Fibroblast of lung (primary cell): ENCODE results near the gene ZC3H12C. TPM values are rescaled to one million over a fixed set of nuclear protein-coding genes. Genes with fewer than 3 reads are reported as not detected.

Source experiments
- DNase-seq, 2 donors: peaks; one replicate each; pipeline versions ENCODE4 v3.0.0 to v3.0.0-alpha.2; 2010; ENCODE audit warnings: low read depth in 2 of 2
- H2AFZ ChIP-seq: 2 replicates; pipeline ENCODE4 v1.5.1; 2012; ENCODE audit warnings: low read length, control low read depth, inconsistent platforms
- H3K27ac ChIP-seq: 2 replicates; pipeline ENCODE4 v1.5.1; 2011; ENCODE audit warnings: low read length, control low read depth; ENCODE audit not compliant: insufficient read depth
- H3K27me3 ChIP-seq: 2 replicates; pipeline ENCODE4 v1.5.1; 2011; ENCODE audit warnings: mild to moderate bottlenecking, low read length; ENCODE audit not compliant: control insufficient read depth, insufficient read depth
- H3K36me3 ChIP-seq: 2 replicates; pipeline ENCODE4 v1.5.1; 2011; ENCODE audit warnings: low read length; ENCODE audit not compliant: control insufficient read depth, insufficient read depth
- H3K4me1 ChIP-seq: 2 replicates; pipeline ENCODE4 v1.5.1; 2011; ENCODE audit warnings: low read length; ENCODE audit not compliant: control insufficient read depth, insufficient read depth; ENCODE audit errors: extremely low read depth
- H3K4me2 ChIP-seq: 2 replicates; pipeline ENCODE4 v1.5.1; 2011; ENCODE audit warnings: low read length, control low read depth; ENCODE audit not compliant: insufficient read depth; ENCODE audit errors: extremely low read depth
- H3K4me3 ChIP-seq, 4 experiments: fragments of 200-600 bp in 1 of 4; sonication (generic) in 1 of 4; replicated peaks in 1 of 4; 2 replicates each; pipeline ENCODE4 v1.5.1; 2011 to 2016; ENCODE audit warnings: low read length in 4 of 4, low read depth in 3 of 4, mild to moderate bottlenecking in 3 of 4, control low read depth in 2 of 4, inconsistent platforms in 1 of 4, mixed read lengths in 1 of 4; ENCODE audit not compliant: insufficient read depth in 1 of 4; ENCODE audit errors: control extremely low read depth in 1 of 4
- H3K79me2 ChIP-seq: 2 replicates; pipeline ENCODE4 v1.5.1; 2012; ENCODE audit warnings: mild to moderate bottlenecking, low read length, inconsistent platforms; ENCODE audit not compliant: control insufficient read depth, insufficient read depth
- H3K9ac ChIP-seq: 2 replicates; pipeline ENCODE4 v1.5.1; 2011; ENCODE audit warnings: mild to moderate bottlenecking, low read length, control low read depth; ENCODE audit not compliant: insufficient read depth
- H3K9me3 ChIP-seq: 2 replicates; pipeline ENCODE4 v1.5.1; 2012; ENCODE audit warnings: low read depth, low read length; ENCODE audit not compliant: control insufficient read depth, insufficient read depth
- H4K20me1 ChIP-seq: 2 replicates; pipeline ENCODE4 v1.5.1; 2011; ENCODE audit warnings: low read length; ENCODE audit not compliant: control insufficient read depth, insufficient read depth; ENCODE audit errors: extremely low read depth
- EZH2 ChIP-seq: IDR thresholded peaks from 2 replicates; pipeline ENCODE4 v1.5.1; 2012; ENCODE audit warnings: low read length, control low read depth, mild to moderate bottlenecking; ENCODE audit errors: missing control alignments
- polyA plus RNA-seq, 2 donors: library from polyadenylated mRNA; depleted of rRNA in 1 of 2; stranded (reverse) in 1 of 2; unstranded in 1 of 2; fragments of >200 nt; gene quantifications; 2 replicates each; pipeline ENCODE4 v1.2.1, GENCODE V29; 2011 to 2012; ENCODE audit warnings: missing spikeins in 1 of 2
- total RNA-seq: library from RNA; depleted of rRNA; stranded (reverse); fragments of >200 nt; gene quantifications from 2 replicates; pipeline ENCODE4 v1.2.1, GENCODE V29; 2014
- TF ChIP-seq, protein P1 (sequence below), 2 donors: IDR thresholded peaks in 1 of 2; conservative IDR thresholded peaks in 1 of 2; 1 replicate in 1 of 2; 2 replicates in 1 of 2; pipeline ENCODE4 v1.5.1; 2011 to 2012; ENCODE audit warnings: low read length in 2 of 2, control low read depth in 1 of 2, inconsistent platforms in 1 of 2, low read depth in 1 of 2, mild to moderate bottlenecking in 1 of 2

Gene ZC3H12C
- total and polyA plus RNA-seq, 2 donors (not counting 1 experiment from before 2014, with no cell fraction given) = 7.2 to 10.1 TPM

DNA sequence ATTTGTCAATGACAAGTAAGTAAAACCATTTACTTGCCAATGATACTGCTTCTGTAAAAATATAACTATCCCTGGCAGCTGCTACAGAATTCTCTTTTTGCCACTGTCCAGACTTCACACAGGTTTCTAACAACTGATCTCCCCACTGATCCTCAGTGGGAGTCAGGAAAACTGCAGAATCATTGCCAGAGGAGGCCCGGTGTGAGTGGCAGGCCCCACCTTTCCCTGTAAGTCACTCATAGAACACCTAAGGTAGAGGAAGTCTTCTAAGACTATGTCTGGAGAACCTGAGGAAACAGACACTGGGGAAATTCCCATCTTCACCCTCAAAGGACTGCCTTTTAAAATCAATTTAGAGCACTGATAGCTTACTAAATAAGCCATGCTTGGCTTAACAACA is 66.3 kb downstream of the ZC3H12C start:
- H3K4me3 ChIP-seq = no peak overlapping the region
- no peak overlapping the region for H3K27ac ChIP-seq
- H3K27me3 ChIP-seq = no peaks in the 10 kb centered on the region
- TF ChIP-seq EZH2 = no peak
- TF ChIP-seq, protein P1, sequence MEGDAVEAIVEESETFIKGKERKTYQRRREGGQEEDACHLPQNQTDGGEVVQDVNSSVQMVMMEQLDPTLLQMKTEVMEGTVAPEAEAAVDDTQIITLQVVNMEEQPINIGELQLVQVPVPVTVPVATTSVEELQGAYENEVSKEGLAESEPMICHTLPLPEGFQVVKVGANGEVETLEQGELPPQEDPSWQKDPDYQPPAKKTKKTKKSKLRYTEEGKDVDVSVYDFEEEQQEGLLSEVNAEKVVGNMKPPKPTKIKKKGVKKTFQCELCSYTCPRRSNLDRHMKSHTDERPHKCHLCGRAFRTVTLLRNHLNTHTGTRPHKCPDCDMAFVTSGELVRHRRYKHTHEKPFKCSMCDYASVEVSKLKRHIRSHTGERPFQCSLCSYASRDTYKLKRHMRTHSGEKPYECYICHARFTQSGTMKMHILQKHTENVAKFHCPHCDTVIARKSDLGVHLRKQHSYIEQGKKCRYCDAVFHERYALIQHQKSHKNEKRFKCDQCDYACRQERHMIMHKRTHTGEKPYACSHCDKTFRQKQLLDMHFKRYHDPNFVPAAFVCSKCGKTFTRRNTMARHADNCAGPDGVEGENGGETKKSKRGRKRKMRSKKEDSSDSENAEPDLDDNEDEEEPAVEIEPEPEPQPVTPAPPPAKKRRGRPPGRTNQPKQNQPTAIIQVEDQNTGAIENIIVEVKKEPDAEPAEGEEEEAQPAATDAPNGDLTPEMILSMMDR (conservative IDR thresholded peaks at IDR 0.05 in 1 of 2, IDR thresholded peaks at IDR 0.05 in 1 of 2; ENCODE audit: low read depth in 1 of 2, low read length in 2 of 2) = no peak
- H3K4me1 ChIP-seq = no peaks in the 10 kb centered on the region
- H4K20me1 ChIP-seq = no peaks in the 10 kb centered on the region
- H3K79me2 ChIP-seq = no peaks in the 10 kb centered on the region
- no peak overlapping the region for H3K4me2 ChIP-seq
- H2AFZ ChIP-seq = no peak overlapping the region
- H3K9me3 ChIP-seq = no peaks in the 10 kb centered on the region
- H3K9ac ChIP-seq = no peak overlapping the region
- H3K36me3 ChIP-seq = peaks cover 3% of the 10 kb centered on the region
- no peak for DNase-seq

DNA sequence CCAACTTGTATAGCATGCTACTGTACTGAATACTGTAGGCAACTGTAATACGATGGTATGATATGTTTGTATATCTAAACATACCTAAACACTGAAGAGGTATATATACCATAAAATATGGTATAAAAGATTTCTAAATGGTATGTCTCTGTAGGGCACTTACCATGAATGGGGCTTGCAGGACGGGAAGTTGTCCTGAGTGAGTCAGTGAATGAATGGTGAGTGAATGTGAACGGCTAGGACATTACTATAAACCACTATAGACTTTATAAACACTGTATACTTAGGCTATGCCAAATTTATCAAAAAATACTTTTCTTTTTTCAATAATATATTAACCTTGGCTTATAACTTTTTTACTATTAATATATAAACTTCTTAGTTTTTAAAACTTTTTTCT is 66.8 kb downstream of the ZC3H12C start:
- no peaks in the 10 kb centered on the region for H4K20me1 ChIP-seq
- H3K9ac ChIP-seq = no peak overlapping the region
- no peak overlapping the region for H3K27ac ChIP-seq
- H3K36me3 ChIP-seq = peaks cover 6% of the 10 kb centered on the region
- no peak overlapping the region for H3K4me3 ChIP-seq
- no peak overlapping the region for H3K4me2 ChIP-seq
- no peaks in the 10 kb centered on the region for H3K27me3 ChIP-seq
- DNase-seq = peak; percentile 41 to 59
- TF ChIP-seq EZH2 = no peak
- TF ChIP-seq, protein P1 (conservative IDR thresholded peaks at IDR 0.05 in 1 of 2, IDR thresholded peaks at IDR 0.05 in 1 of 2; ENCODE audit: low read depth in 1 of 2, low read length in 2 of 2) = no peak
- H3K9me3 ChIP-seq = no peaks in the 10 kb centered on the region
- H2AFZ ChIP-seq = no peak overlapping the region
- H3K79me2 ChIP-seq = no peaks in the 10 kb centered on the region
- H3K4me1 ChIP-seq = no peaks in the 10 kb centered on the region

DNA sequence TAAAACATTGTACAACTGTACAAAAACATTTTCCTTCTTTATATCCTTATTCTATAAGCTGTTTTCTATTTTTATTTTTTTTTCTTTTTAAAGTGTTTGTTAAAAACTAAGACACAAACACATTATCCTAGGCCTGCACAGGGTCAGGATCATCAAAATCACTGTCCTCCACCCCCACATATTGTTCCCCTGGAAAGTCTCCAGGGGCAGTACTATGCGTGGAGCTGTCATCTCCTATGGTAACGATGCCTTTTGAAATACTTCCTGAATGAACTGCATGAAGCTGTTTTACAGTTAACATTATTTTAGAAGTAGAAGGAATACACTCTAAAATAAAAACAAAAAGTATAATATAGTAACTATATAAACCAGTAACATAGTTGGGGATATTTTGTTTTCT is 67.2 kb downstream of the ZC3H12C start:
- no peaks in the 10 kb centered on the region for H3K27me3 ChIP-seq
- no peak overlapping the region for H2AFZ ChIP-seq
- H3K4me3 ChIP-seq = no peak overlapping the region
- H4K20me1 ChIP-seq = no peaks in the 10 kb centered on the region
- no peak for TF ChIP-seq EZH2
- TF ChIP-seq, protein P1 (conservative IDR thresholded peaks at IDR 0.05 in 1 of 2, IDR thresholded peaks at IDR 0.05 in 1 of 2; ENCODE audit: low read depth in 1 of 2, low read length in 2 of 2) = no peak
- H3K36me3 ChIP-seq = peaks cover 9% of the 10 kb centered on the region
- no peaks in the 10 kb centered on the region for H3K9me3 ChIP-seq
- no peaks in the 10 kb centered on the region for H3K79me2 ChIP-seq
- H3K4me2 ChIP-seq = no peak overlapping the region
- no peak overlapping the region for H3K9ac ChIP-seq
- DNase-seq = no peak
- H3K4me1 ChIP-seq = no peaks in the 10 kb centered on the region
- no peak overlapping the region for H3K27ac ChIP-seq
